Anterior cingulate cortex (tissue), 58 donors: ENCODE results near the gene MIGA2.

Experiments
- DNase-seq, 58 donors: peaks; one replicate each; lab custom pipeline; 2025; lab: John Stamatoyannopoulos, UW

Gene MIGA2

GRCh38 chr9:129033216-129033615 lies 3.2 kb upstream of the MIGA2 start:
- no peak for DNase-seq

GRCh38 chr9:129035838-129036237 lies 588 bp upstream of the MIGA2 start:
- peak in 1 of 58 donors; percentile 56 for DNase-seq

- DNase-seq = no peak
Measured at GRCh38 chr9:129036923-129037766, 719 bp downstream of the MIGA2 start.

- DNase-seq = no peak
Measured at GRCh38 chr9:129037767-129038098, 1.3 kb downstream of the MIGA2 start.

GRCh38 chr9:129038109-129038852 lies 1.9 kb downstream of the MIGA2 start:
- peak in 8 of 58 donors; percentile 10 to 31 (median 16) for DNase-seq

GRCh38 chr9:129040113-129040643 lies 3.8 kb downstream of the MIGA2 start:
- no peak for DNase-seq

- no peak for DNase-seq
Measured at GRCh38 chr9:129042016-129042415, 5.6 kb downstream of the MIGA2 start.

GRCh38 chr9:129052592-129052991 lies 16.2 kb downstream of the MIGA2 start:
- DNase-seq = no peak

GRCh38 chr9:129053020-129053419 lies 16.6 kb downstream of the MIGA2 start:
- DNase-seq = no peak

- DNase-seq = no peak
Measured at GRCh38 chr9:129054163-129054851, 17.9 kb downstream of the MIGA2 start.

- no peak for DNase-seq
Measured at GRCh38 chr9:129058965-129059795, 22.8 kb downstream of the MIGA2 start.

GRCh38 chr9:129059796-129060785 lies 23.7 kb downstream of the MIGA2 start:
- no peak for DNase-seq

- DNase-seq = no peak
Measured at GRCh38 chr9:129060991-129061390, 24.6 kb downstream of the MIGA2 start.

GRCh38 chr9:129063061-129063460 lies 26.6 kb downstream of the MIGA2 start:
- no peak for DNase-seq

- no peak for DNase-seq
Measured at GRCh38 chr9:129064499-129064908, 28.1 kb downstream of the MIGA2 start.

- DNase-seq = no peak
Measured at GRCh38 chr9:129068110-129068509, 31.7 kb downstream of the MIGA2 start.

- DNase-seq = peak in 38 of 58 donors; percentile 3 to 72 (median 28)
Measured at GRCh38 chr9:129068990-129069861, 32.8 kb downstream of the MIGA2 start.
